NCI-H2029 treated with DMSO at 0.1 percent for 48 hours (cell line): ENCODE results near the gene TMEM61.
"Not testable (repeated sequence)": the region's sequence is repeated elsewhere in the genome, so short reads cannot be mapped to it uniquely, and the experiment has no call there.

Experiments
- DNase-seq: peaks from one replicate; lab custom pipeline; 2025; lab: John Stamatoyannopoulos, UW

TMEM61 gene

DNA sequence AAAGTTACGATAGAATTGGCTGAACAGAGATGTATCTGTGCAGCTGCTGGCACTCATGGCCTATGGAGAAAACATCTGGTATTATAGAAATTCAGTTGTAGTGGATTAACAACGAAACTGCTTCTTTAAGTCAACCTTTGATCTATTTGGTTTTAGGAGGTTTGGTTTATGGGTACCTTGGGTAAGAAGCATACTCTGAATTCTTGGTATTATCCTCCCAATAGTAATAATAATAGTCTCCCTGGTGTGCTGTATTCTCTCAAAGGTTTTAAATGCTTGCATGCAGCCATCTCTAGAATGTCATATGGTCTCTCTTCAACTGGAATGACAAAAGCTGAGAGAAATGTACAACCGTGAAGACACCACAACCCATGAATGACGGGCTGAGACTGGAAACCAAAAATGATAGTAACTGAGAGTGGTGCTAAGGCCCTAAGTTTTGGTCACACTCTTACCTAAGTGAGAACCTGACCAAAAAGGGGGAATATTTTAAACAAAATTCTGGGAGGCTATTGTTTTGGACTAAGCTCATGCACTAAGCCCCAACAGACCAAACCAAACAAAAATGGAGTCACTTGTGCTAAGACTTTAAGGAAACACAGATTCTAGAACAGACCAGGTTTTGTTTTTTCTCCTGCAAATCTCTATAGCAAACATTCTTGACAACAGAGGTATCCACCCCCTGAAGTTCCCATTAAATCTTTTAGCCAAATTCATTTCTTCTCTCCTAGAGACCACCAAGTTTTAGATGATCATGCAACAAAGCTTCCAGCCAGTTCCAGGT lies 17.6 kb upstream of the TMEM61 start:
- DNase-seq, result no peak

GRCh38 chr1:54963829-54964228 lies 16.6 kb upstream of the TMEM61 start:
- not testable (repeated sequence) for DNase-seq

- DNase-seq, result peak; percentile 45
These were observed 14.6 kb upstream of the TMEM61 start for GRCh38 chr1:54965624-54966340.

- no peak for DNase-seq
These were observed 13.1 kb upstream of the TMEM61 start for GRCh38 chr1:54967372-54967771.

DNA sequence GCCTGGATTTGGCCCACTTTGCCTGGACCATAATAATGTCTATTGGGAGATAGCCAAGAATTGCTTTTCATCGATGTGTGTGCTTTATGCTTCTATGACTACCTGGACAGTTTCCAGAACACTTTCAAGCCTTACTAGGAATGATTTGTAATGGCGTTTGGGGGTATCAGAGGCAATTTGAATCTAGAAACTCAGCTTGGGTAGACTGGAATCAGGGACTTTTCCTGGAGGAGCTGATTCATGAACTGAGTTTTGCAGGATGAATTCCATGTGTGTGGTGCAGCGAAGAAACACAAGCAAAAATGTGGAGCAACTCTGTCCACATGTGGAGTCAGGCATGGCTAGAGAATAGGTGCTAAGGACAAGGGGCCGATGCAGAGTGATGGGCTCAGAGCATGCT lies 11.9 kb upstream of the TMEM61 start:
- peak; percentile 61 for DNase-seq

DNA sequence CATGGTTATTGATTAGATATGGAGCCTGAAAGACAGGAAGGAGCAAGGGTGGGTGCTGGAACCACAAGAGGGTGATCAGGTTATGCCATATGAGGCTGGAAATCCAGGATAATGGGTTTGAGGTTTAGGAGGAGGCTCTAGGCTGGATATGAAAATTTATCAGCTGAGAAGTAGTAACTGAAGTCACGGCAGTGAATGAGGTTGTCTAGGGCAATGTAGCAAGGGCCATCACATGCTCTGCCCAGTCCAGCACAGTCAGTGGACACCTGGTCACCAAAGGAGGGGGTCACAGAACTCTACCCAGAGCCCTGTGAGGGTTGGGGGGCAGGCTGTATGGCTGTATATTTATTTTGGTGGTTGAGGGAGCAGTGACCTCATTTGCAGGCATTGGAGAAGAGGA lies 10.5 kb upstream of the TMEM61 start:
- no peak for DNase-seq

- no peak for DNase-seq
These were observed 9.5 kb upstream of the TMEM61 start for GRCh38 chr1:54970901-54971300.

DNA sequence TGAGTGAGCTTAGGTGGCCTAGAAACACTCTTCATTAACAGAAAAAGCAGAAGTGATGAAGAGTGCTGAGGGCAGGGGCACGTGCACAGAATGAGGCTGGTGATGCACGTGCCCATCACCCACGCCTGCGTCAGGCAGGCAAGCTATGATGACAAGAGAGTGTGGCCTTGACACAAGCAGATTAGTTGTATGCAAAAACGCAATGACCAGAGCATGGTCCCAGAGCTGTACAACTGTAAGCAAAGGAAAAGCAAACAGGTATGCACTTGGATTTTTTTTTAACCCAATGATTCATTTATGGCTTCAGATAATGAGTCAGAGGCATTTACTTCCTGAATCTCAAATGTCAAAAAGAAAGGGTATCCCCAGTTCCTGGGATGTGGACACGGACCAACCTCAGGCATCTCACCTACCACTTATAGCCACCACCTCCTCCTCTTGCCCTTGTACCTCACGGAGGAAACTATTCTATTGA lies 9.1 kb upstream of the TMEM61 start:
- DNase-seq, result no peak

- DNase-seq, result no peak
These were observed 8.0 kb upstream of the TMEM61 start for GRCh38 chr1:54972436-54972835.

GRCh38 chr1:54973205-54973921 lies 7.1 kb upstream of the TMEM61 start:
- peak; percentile 18 for DNase-seq

DNA sequence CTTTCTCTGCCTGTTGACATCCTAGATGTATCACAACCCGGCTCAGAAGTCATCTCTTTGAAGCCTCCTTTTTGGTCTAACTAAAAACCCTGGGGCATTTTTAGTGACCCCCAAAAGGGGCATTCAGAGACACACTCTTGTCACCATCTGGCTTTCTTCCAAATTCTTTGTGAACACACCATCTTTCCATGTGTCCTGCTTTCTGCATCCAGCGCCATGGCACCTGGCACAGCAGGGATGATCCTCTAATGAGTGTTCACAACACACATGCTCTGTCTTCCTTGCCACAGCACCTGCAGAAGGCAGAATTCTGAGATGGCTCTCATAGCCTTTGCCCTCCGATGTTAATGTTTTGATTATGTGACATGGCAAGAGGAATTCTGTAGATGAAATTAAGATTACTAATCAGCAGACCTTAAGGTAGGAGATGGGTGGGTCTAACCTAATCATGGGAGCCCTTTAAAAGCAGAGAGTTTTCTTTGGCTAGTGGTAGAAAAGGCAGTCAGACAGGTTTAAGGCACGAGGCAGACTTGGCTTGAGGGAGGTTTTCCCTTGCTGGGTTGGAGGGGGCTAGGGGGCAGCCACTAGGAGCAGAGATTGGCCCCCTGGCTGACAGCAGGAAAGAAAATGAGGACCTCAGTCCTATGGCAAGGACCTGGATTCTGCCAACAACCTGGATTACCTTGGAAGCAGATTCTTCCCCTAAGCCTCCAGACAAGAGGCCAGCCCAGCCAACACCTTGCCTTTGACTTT lies 4.9 kb upstream of the TMEM61 start:
- peak; percentile 45 for DNase-seq

DNA sequence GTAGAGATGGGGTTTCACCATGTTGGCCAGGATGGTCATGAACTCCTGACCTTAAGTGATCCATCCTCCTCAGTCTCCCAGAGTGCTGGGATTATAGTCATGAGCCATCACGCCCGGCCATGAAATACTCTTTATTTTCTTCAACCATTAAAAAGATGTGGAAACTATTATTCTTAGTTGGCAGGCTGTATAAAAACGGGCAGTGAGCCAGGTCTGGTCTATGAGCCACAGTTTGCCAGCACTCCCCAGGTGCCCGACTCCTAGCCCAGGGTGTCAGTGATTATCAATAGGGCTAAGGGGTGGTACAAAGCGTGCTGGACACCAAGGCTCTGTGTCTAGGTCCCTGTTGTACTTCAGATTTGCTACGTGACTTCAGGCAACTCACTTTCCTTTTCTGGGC lies 3.7 kb upstream of the TMEM61 start:
- peak; percentile 15 for DNase-seq

- peak; percentile 34 for DNase-seq
These were observed 2.7 kb upstream of the TMEM61 start for GRCh38 chr1:54977533-54978297.

GRCh38 chr1:54978528-54979326 lies 1.7 kb upstream of the TMEM61 start:
- no peak for DNase-seq

GRCh38 chr1:54979327-54979891 lies 1.0 kb upstream of the TMEM61 start:
- no peak for DNase-seq

DNA sequence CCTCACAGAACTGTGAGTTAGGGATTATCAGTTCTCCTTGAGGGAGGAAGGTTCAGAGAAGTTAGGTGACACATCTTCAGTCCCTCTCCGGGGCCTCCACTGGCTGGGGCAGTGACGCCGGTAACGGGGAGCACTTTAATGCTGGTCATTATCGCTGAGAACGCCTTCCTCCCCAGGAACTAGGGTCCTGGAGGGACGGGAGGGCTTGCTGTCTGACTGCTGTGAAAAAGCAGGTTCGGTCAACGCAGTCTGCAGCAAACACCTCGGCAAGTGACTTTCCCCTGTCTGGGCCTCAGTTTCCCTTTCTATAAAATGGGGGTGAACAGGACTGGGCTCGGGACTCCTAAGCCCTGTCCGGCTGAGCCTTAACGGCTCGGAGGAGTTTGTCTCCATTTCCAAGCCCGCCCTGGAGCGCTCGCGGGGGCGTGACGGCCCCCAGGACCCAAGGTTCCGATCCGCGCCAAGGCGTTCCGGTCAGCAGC lies 341 bp upstream of the TMEM61 start:
- DNase-seq, result no peak

- no peak for DNase-seq
These were observed 1.0 kb downstream of the TMEM61 start for GRCh38 chr1:54981466-54981865.

DNA sequence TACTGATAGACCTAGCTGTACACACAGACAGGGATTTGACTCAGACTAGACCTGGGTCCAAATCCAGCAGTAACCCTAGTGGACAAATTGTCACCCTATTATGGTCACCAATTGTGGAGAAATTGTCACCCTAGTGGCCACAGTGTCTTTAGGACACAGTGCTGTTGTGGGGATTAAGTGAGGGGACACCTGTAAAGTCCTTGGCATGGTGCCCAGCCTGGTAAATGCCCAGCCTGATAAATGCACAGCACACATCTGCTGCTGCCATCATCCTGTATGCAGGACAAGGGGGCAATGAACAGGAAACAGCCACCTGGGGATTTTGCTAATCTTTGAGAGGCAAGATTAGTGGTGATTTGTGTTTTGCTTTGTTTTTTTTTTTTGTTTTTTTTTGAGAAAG lies 2.3 kb downstream of the TMEM61 start:
- DNase-seq, result peak; percentile 82

GRCh38 chr1:54984131-54984842 lies 3.9 kb downstream of the TMEM61 start:
- peak; percentile 34 for DNase-seq
